GM19238 (cell line): ENCODE data around the gene TSPO2.

Experiments
- DNase-seq: peaks from one replicate; pipeline ENCODE4 v3.0.0; 2011; ENCODE audit warnings: low spot score; ENCODE audit not compliant: insufficient read length

The TSPO2 gene

DNA sequence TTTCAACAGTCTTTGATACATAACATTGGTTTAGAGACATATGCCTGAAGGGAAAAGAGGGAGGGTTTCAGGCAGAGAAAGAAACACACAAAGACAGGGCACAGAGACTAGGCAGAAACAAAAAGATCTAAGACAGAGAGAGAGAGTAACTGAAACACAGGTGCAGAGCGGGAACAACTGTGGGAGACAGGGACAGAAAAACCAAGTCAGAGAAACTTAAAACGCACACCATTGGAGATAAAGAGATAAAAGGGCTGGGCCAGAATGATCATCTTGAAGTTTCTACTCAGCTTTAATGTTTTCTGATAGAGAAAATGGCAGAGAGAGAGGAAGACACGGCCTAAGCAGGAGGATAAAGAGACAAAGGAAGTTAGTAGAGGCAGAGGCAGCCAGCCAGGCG lies 15.0 kb upstream of the TSPO2 start:
- DNase-seq: no peak

DNA sequence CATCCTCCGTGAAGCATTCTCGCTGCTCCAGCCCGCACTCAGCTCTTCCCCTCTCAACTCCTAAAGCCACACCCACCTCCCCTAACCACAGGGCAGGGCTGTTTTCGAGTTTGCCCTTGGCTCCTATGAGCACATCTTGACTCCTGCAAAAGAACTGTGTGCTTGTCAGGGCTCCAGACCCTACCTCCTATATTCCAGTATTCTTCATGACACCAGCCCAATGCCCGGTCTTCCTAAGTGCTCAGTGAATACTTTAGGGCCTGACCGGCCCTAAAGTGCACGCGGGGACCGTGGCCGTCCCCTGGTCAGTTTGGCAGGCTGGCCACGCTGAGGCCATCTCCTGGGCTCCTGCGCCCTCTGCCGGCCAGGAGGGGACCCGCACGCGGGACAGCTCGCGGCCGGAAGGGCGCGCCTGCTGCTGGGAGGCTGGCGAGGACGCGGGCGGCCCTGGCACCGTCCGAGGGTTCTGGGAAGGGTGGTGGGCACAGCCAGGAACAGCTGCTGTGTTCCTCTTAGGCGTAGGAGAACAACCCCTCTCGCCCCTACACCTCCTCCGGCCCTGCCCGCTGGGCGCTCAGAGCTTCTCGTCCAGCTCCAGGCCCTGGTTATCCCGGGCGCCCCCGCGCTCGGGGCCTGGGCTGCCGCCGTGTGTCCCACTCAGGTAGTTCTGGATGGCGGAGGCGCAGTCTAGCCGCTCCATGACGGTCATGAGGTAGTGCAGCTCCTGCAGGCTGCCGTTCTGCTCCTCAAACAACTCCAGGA lies 14.3 kb upstream of the TSPO2 start:
- peak; percentile 85 for DNase-seq

DNA sequence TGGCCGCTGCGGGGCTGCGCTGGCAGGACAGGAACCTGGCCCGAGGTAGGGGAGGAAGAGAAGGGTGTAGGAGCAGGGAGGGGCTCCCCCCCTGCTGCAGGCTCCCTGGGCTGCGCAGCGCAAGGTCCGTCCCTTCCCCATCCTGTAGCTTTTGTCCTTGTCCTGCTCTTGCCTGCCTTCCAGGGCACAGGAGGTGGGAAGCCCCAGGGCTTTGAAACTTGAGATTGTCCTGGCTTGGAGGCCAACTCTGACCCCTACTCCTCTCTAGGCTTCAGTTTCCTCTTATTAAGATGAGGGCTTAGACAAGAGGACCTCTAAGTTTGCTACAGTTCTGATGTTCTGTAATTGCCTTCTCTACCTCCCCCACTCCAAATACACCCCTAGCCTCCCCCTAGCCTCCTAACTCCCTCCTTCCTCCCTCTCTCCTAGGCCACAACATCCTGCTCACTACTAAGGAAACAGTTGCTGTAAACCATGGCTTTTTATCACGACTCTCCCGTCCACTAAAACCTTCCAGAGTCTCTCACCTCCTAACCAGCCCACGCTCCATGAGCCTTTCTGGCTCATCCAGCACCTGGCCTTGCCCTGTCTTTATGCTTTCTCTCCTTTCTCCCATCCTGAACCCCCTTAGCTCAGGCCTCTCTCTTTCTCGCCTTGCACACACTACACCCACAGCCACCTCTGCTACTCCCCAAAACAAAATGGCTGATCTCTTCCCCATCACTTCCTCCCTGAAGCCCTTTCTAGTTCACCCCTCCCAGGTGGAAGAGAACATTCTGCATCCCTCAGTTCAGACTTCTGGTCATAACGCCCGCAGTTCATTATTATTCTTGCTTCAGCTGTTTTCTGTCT lies 13.5 kb upstream of the TSPO2 start:
- no peak for DNase-seq

DNA sequence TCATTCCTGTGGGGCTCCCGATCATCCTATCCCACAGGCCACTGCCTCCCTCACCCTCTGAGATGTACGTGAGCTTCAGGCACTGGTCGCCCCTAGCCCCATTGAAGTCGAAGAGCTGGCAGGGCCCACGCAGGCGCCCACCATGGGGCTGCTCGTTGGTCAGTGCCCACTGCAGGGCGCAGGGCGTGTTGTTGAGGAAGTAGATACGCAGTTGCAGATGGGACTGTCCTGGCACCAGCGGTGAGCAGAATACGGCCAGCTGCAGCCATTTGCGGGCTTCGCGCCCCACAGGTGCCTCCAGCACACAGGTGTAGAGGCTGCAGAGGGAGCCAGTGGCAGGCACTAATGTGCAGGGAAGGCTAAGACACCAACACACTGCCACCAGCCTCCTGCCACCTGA lies 9.4 kb upstream of the TSPO2 start:
- DNase-seq: no peak

DNA sequence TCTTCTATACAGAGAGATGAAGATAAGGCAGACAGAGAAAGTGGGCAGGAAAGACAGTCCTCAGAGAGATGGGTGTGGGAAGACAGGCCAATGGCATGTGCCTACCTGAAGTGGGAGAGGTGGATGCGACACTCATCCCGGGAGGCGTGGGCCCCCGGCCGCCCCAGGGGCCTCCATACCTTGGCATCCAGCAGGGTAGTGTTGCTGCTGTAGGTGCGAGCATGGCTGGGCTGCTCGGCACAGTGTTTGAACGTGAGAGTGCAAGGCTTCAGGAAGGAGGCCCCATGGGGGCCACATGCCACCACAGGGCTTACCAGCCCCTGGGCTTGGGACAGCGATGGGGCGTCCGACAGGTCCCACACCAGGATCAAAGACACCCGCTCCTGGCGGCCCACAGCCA lies 8.5 kb upstream of the TSPO2 start:
- no peak for DNase-seq

DNA sequence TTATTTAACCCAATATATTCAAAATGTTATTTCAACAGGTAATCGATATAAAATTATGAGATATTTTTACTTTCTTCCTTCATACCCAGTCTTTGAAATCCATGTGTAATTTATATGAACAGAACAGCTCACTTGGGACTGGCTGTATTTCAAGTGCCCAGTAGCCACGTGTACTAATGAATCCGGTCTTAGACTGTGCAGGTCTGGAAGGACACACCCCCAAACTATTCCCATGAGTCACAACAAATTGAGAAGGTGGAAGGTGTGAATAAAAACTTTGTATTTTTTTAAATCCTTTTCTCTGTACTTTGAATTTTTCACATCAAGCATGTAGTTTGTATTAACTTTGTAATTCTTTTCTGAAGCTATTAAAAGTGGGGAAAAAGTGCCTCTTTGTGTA lies 6.1 kb upstream of the TSPO2 start:
- no peak for DNase-seq

DNA sequence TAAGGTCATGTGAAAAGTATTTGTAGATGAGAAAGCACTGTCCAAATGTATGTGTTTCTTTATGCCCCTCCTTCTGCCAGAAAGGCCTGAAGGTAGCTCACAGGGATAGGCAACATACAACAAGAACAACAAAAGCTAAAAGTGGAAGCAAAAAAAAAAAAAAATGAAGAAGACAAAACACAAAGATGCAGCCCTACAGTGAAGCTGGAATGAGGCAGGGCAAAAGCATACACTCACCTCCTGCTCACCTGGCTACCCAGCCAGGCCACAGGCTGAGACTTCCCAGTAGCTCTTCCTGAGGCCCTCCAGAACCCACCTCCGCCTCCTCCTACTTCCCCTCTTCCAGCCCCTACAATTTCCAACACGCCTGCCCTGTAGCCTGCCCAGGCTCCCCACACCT lies 5.7 kb upstream of the TSPO2 start:
- DNase-seq: no peak

DNA sequence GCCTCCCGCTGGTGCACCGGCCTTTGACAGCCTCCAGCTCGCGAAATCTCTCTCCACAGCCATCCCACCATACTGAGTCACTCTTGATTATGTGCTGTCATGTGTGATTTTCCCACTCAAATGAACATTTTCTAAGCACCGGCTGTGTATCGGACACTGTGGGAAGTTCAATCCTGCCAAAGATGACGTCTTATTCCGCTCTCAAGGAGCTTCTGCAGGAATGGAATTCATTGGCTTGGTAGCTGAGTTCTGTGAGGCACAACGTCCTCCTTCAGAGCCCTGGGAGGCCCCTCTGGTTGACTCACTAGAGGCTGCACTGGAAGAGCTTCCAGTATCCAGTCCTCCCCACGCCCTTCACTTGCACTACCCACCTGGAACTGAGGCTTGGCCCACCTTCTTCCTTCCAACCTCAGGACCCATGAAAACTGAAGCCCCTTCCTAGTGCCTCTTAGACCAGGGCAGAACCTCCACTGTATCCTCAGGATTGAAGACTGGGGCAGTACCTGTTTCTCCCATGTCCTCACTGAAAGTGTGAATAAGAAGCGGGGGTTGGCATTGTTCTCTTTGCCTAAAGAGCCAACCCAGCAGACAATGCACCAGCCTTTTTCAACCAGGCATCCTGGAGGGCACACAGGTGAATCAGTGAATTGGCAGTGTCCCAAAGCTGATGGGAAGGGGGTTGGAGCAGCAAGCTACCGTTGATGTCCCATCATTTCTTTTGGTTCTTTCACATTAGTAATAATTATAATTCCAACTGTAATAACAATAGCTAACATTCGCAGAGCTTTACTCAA lies 5.0 kb upstream of the TSPO2 start:
- no peak for DNase-seq

DNA sequence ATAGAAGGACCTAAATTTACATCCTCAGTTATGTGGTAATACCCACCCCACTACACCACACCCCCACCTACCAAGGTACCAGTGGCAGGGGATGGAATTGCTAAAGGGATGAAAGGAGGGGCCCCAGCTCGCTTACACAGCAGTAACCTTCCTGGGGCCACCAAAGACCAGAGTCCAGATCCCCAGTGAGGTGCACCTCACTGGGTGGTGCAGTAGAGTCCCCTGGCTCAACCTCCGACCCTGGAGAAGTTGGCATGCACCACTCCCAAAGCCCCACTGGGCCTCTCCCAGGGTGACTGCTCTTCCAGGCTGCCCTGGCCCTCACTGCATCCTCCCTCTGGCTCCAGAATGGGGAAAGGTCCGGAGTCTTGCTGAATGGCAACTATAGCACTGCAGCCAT lies 4.1 kb upstream of the TSPO2 start:
- no peak for DNase-seq

DNA sequence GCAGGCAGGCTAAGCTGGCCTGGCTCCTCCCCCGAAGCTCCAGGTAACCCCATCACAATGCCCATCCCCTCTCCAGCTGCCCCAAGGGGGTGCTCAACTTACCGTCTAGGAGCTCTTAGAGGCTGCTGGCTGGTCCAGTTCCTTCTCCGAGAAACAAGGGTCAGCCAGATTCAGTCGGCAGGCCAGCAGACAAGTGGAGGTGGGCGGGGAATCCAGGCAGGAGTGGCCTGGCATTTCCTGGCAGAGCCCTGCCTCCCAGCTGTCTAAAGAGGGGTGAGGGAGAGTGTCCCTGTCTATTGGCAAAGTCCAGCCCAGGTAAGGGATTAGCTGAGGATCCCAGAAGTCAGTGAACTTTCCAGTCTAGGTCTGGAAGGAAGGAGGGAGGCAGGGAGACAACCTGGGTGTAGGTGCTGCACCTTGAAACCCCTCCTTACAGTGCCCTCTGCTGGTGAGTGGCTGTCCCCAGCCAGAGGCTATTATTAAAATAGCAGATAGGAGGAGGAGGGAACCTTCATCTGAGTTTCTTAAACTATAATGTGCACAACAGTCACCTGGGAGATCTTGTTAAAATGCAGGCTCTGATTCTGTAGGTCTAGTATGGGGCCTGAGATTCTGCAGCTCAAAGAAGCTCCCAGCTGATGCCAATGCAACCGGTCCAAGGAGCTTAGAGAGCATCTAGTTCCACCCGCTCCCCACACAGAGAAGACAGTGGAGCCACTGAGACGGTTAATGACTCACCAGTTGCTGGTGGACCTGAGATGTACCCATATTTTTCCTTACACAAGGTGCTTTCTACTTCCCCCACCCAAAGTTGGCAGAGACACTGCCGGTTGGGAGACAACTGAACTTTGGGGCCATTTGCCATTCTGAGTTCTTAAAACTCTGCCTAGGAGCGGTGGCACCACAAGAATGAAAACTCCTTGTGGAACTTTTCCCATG lies 2.9 kb upstream of the TSPO2 start, which contains the start of gene UNC5CL:
Gene UNC5CL (minus strand): TSS at position 162 of the 939 bp plus-strand sequence. CDS start 4,147 bp downstream, outside the sequence.
- DNase-seq: peak; percentile 63

DNA sequence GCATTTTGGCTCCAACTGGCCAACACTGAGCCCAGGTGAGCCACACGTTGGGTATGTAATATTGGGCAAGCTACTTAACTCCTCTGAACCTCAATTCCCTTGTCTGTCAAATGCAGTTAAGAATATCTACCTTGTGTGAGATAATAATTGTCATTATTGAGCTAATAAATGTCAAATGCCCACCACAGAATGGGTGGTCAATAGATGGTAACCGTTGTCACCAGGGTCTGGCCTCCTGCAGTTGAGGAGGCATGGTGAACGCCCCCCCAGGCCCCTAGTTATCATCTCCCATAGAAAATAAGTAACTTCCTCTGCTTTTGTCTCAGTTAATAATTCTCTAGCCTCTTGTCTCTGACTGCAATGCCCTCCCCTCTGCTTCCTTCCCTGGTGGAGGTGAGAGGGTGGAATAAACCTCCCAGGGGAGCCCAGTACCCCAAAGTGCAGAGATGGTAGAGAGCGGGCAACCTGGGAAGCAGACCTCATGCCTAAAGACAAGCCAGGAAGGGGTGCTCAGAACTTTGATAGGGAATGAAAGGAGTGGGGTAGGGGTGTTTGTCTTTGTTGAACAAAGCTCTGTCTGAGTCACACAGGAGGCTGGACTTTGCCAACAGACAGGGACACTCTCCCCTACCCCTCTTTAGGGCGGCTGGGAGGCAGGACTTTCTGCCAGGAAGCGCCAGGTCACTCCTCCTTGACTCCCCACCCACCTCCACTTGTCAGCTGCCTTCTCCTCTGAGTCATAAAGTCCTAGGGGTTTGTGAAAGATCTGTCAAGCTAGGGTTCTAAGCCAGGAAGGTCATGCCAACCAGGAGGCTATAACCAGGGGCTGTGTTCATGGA lies 1.9 kb upstream of the TSPO2 start:
- DNase-seq: no peak

DNA sequence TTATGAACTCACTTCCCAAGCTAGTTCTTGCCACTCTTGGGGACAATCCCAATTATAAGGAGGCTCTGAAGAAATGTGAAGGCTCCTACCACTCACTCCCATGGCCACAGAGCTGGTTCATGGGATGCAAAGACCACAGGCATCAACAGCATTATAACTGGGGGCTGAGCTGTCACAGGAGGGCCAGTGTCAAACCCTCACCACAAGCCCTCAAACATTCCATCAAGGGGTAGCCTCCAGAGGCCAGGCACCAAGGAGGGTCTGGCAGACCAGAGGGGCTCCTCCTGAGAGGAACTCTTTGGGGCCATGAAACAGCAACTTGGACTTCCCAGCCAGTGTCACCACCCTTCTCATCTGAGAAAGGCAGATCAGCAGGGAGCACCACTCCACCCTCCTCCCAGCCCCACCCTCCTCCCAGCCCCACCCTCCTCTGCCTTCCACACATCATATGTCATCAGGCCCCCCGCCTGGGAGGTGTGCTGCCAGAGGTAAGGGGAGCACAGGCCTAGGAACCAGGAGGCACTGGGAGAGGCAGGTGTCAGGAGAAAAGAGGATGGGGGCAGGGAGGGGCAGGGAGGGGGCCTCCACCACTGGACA lies 1.2 kb upstream of the TSPO2 start:
- DNase-seq: no peak

DNA sequence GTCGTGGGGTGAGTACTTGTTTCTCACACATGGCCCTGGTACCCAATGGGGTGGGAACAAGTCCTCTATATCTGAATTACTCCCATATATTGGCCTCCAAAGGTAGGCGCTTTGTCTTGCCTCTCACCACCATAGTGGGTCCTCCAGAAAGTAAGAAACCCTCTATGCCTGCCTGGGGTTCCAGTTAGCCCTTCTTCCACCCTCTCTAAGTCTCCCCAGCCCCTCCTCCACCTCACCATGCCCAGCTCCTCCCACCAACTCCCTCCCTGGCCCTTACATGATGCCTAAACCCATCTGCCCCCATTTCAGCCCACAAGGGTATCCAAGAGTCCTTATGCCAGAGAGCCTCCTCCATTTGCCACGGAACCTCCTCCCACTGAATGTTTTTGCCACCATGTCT lies 884 bp downstream of the TSPO2 start:
- DNase-seq: no peak

DNA sequence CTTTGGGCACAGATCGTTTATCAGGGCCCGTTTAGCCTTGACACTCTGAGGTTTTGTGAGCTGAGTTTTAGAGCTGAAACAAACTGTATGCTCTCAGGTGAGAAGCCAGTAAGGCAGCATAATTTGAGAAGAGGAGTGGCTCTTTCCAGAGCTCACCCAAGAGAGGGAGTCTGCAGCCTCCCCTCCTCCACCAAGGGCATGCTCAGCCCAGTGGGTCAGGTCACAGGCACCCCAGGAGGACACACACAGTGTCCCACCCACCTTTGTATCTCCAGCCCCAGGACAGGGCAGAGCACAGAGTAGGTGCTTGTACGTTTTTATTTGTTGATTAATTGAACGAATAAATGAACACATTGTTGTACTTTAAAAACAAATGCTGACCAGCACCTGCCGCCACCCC lies 3.4 kb downstream of the TSPO2 start:
- no peak for DNase-seq

DNA sequence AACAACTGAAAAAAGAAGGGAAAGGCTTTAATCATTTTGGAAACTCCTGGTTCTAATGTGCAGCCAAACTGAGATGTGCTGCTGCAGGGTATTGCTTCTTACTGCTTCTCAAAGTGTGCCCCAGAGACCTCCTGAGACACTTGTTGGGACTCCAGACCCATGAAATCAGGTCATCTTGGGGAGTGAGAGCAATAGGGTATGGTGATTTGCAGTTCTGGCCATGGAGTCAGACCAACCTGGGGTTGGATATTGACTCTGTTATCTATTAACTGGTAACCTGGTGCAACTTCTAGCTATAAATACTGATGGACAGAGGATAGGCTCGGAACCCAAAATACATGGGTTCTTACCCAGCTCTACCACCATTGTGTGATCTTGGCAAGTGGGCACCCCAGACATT lies 3.8 kb downstream of the TSPO2 start:
- DNase-seq: no peak

DNA sequence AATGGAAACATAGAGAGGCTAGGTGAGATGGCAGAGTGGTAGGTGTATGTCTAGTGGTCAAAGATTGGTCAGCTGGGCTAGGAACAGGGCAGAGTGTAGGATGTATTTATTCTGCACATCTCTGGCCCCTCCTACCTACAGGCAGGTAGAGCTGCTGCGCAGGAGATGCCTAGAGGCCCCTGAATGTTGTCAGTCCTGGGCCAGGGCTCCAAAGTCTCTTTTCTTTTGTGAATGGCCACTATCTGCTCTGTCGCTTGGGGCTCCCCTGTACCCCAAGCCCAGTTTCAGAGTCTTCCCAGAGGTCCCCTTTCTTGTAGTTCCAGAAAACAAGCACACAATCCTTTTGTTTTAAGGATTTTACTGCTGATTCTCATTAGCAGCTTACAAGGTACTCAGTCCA lies 5.0 kb downstream of the TSPO2 start:
- DNase-seq: no peak

DNA sequence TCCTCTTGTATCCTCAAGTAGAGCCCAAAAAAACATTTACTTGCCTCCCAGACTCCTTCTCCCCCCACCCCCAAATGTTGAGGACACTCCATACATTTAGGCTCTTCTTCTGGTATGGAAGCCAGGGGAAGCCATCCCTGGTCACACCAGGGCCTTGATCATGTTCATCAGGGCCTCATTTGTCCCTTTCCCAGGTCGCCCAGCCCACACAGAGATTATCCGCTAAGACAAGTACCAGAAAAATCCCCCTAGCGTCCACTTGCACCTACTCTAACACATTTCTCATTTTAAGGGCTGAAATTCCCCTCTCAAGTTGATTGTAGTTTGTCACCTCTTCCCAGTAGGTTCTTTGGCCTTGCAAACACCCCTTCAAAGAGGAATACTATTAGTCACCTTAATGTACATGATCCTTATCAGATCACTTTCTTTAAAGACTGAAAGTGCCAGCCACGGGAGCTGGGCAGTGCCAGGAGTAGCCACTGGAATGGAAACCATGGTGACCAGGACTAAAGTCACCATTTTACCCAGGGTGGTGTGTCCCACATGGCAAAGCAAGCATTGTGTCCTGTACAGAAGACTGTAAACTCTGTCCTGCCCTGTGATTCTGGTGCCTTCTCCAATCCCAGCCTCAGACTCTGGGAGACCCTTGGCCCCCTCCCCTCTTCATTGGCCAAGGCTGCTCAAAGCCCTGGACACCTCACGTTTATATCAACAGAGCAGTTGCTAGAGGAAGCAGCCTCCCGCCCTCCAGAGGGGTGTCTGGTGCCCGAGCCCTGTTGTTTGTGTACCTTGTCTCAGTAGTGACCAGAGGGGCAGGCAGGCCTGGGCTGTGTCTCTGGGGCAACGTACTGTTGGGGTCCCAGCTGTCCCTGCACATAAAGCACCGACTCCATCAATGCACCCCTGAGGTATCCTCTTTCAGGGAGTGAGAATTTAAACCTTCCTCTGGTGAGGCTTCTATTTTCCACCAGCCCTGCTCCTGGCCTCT lies 5.8 kb downstream of the TSPO2 start:
- DNase-seq: no peak

DNA sequence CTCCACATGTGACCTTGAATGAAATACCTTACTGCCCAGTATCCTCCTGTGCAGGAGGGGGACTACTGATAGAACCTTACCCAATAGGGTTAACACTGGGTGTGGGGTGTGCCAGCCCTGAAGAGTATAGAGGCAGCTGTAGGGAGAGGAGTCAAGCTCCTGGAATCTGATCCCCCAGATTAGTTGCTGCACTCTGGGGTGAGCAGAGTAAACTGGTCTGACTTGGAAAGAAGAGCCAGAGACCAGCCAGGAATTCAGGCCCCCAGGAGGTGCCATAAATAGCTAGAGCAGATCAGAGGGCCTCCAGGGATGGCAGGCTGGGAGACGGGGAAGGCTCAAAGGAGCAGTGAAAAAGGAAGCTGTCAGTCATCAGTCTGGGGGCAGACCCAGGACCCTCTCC lies 7.3 kb downstream of the TSPO2 start:
- DNase-seq: no peak
